HG02973 (cell line): ENCODE measurements around the gene CADM2.

Experiments used
- ATAC-seq: cut with Tn5 transposase; IDR thresholded peaks from one replicate; pipeline ENCODE4 v1.9.1; 2021; ENCODE audit warnings: moderate library complexity; ENCODE audit not compliant: unreplicated experiment

CADM2 gene

GRCh38 chr3:85182975-85183752 lies 224.4 kb downstream of the CADM2 start:
- ATAC-seq = no peak

DNA sequence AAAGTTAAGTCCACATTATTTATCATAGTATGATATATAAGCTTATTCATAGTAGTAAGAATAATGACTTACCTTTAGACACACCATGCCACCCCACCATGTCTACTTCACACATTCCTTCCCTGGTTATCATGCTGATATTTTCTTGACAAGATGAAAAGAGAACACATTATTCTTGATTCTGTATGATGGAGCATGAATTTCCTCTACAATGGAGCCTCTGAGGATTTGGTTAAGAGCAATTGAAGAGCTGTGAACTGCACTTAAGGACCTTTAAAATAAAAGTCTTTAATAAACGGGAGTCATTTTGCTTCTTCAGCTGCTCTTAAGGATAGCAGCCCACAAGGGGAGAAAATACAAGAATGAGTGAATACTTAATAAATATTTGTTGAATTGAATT lies 226.7 kb downstream of the CADM2 start:
- no peak for ATAC-seq

DNA sequence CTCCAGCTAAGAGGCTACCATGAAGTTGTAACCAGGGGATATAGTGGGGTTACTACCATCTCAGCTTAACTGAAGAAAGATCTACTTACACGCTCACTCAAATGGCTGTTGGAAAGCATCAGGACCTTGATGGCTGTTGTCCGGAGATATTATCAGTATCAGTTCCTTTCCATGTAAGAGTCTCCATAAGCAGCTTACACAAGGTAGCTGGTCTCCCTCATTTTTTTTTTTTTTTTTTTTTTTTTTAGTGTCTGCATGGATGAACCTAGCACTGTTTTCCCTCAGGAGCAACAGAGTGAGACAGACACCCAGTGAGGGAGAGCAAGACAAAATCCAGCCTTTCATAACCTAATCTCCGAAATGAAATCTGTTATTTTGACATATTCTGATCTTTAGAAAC lies 230.9 kb downstream of the CADM2 start:
- ATAC-seq = no peak

- ATAC-seq = no peak
Measured at GRCh38 chr3:85193565-85193964, 234.8 kb downstream of the CADM2 start.

- no peak for ATAC-seq
Measured at GRCh38 chr3:85208650-85209049, 249.9 kb downstream of the CADM2 start.

GRCh38 chr3:85210540-85210939 lies 251.8 kb downstream of the CADM2 start:
- ATAC-seq = no peak

DNA sequence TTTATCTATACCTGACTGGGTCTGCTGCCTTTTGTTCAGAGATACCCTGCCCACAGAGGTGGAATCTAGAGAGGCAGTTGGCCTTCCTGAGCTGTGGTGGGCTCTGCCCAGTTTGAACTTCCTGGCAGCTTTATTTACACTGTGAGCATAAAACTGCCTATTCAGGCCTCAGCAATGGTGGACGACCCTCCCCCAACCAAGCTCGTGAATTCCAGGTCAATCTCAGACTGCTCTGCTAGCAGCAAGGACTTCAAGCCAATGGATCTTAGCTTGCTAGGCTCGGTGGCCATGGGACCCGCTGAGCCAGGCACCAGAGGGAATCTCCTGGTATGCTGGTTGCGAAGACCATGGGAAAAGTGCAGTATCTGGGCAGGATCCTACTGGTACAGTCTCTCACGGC lies 270.2 kb downstream of the CADM2 start:
- no peak for ATAC-seq

- no peak for ATAC-seq
Measured at GRCh38 chr3:85244091-85244490, 285.3 kb downstream of the CADM2 start.

DNA sequence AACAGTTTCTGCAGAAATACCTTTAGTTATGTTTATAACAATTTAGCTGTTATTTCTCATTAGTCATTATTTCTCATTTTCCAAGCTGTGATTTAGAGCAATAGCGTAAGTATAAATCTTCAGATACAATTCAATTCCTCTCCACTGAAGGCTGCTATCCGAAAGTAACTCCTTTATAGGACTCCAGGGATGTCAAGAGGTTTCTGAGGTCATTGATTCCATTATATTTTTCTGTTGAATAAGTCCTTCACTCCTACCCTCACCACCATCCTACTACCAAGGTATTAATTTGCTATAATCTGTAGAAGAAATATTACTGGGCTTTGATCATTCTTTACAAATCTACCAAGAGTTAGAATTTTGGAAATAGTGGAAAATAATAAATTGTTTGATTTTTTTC lies 285.7 kb downstream of the CADM2 start:
- ATAC-seq = no peak

DNA sequence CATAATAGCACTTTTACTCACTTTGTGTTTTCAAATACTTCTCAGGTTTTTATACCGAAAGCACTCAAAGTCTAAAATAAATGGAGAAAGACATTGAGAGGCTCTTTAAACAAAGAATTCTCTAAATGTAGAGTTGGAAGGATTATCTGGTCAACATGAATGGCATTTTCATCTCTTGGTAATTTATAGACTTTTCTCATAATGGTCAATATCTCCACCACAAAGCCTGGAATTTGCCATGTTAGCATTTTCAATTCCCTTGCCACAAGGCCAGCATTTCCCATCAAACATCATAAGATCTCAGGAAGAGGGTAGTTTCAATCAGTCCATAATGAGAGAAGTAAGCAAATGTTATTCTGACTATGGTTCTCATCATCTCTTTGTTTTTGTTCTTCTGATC lies 293.0 kb downstream of the CADM2 start:
- ATAC-seq = no peak

- ATAC-seq = no peak
Measured at GRCh38 chr3:85252686-85253085, 293.9 kb downstream of the CADM2 start.

GRCh38 chr3:85254738-85255137 lies 295.9 kb downstream of the CADM2 start:
- no peak for ATAC-seq

GRCh38 chr3:85255949-85256348 lies 297.2 kb downstream of the CADM2 start:
- no peak for ATAC-seq

GRCh38 chr3:85258326-85258725 lies 299.5 kb downstream of the CADM2 start:
- ATAC-seq = no peak

DNA sequence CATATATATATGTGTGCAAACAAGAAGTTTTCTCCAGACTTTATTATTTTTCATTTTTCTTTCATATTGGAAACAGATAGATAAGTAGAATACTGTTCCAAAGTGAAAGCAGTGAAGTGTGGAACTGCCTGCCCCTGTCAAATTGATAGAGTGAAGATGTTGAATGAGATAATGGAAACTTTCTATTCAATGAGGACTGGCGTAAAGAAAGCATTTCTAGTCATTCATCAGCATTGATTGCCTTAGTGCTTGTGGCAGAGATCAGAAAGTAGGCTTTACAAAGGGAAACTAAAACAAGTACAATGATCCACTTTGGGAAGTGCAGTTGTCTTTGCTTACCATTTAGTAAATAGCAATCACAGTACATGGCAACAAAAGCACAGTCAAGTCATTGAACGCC lies 300.0 kb downstream of the CADM2 start:
- ATAC-seq = no peak

- no peak for ATAC-seq
Measured at GRCh38 chr3:85259748-85260147, 301.0 kb downstream of the CADM2 start.

DNA sequence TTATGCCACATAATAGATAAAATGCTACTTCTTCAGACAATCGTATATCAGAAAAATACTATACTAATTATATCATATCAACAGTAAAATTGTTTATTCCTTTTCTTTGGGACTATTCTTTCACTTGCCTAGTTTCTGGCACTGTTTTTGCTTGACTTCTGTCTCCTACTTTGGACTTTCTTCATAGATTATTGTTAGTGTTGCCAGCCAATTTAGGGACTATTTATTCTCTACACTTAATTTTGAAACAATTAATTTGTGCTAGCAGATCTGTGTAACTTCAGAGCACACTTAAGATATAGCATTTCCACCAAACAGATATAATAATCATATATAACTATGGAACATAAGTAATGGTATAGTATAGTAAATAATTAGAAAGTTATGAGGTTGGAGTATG lies 305.6 kb downstream of the CADM2 start:
- no peak for ATAC-seq

- ATAC-seq = no peak
Measured at GRCh38 chr3:85270488-85270887, 311.7 kb downstream of the CADM2 start.

- no peak for ATAC-seq
Measured at GRCh38 chr3:85271911-85272310, 313.1 kb downstream of the CADM2 start.

DNA sequence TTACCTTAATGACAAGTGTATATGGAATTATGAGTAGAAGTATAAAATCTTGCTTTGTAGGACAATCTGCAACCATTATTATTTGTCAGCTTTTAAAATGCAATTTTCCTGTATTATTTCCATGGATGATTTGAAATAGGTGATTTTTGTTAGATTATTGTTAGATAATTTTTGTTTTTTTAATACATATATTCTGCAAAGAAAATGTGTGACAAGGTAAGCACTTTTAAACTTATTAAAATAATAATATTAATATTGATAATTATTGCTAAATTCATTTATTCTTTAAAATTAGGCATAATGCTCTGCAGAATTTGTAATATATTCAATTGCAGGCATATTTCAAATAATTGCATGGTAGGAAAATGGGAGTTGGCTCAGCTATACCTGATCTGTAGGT lies 329.5 kb downstream of the CADM2 start:
- ATAC-seq = no peak

- ATAC-seq = no peak
Measured at GRCh38 chr3:85297291-85297690, 338.5 kb downstream of the CADM2 start.

- ATAC-seq = no peak
Measured at GRCh38 chr3:85298032-85298431, 339.2 kb downstream of the CADM2 start.

DNA sequence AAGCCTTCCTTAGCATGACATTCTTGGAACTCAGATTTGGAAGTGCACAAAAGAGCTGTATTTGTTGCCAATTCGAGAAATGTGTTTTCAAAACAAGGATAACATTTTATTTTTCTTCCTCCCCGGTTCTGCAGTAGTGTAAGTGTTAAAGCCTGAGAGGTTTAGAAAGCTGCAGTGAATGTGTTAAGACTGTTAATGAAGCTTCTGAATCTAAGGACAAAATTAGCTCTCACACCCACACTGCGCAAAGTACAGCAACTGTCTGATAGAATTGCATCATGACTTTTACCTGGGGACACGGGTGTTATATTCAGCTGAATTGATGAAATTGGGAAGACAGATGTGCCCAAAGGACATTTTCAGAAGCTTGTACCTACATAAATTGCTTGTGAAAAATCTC lies 344.4 kb downstream of the CADM2 start:
- no peak for ATAC-seq
